HEK293 (cell line): ENCODE measurements around the gene DIPK1C.

Experiments used
- CTCF ChIA-PET: fragments of 350-600 bp; formaldehyde crosslinking; extraction: SDS; loops from one replicate; lab custom pipeline; 2021; ENCODE audit warnings: antibody characterized with exemption; lab: Yijun Ruan, JAX
- POLR2A ChIA-PET: fragments of 300-600 bp; formaldehyde crosslinking; extraction: SDS; loops from one replicate; lab custom pipeline; 2020; ENCODE audit warnings: antibody characterized with exemption, inconsistent platforms; lab: Yijun Ruan, JAX
- H3K27ac ChIP-seq: fragments of 200-500 bp; sonication (Bioruptor generic); 2 replicates; pipeline ENCODE4 v1.5.1; 2014; ENCODE audit warnings: low read depth, low read length, control low read depth, inconsistent platforms; ENCODE audit errors: extremely low read depth
- H3K36me3 ChIP-seq, 2 experiments: fragments of 200-500 bp in 1 of 2; sonication (Bioruptor generic) in 1 of 2; 1 replicate in 1 of 2; 2 replicates in 1 of 2; pipeline ENCODE4 v1.5.1; 2014 to 2017; ENCODE audit warnings: inconsistent platforms in 2 of 2, low read length in 2 of 2; ENCODE audit not compliant: control insufficient read depth in 2 of 2, insufficient read depth in 1 of 2
- H3K4me1 ChIP-seq: fragments of 200-500 bp; sonication (Bioruptor generic); 2 replicates; pipeline ENCODE4 v1.5.1; 2014; ENCODE audit warnings: mild to moderate bottlenecking, low read length, inconsistent platforms; ENCODE audit not compliant: control insufficient read depth, insufficient read depth
- H3K4me3 ChIP-seq: 2 replicates; pipeline ENCODE4 v1.5.1; 2011; ENCODE audit warnings: low read depth, mild to moderate bottlenecking, control low read depth, low read length, moderate library complexity
- H3K9me3 ChIP-seq: fragments of 200-500 bp; sonication (Bioruptor generic); 2 replicates; pipeline ENCODE4 v1.5.1; 2014; ENCODE audit warnings: low read depth, low read length, inconsistent platforms; ENCODE audit not compliant: control insufficient read depth, insufficient read depth
- FEZF1 ChIP-seq: fragments of 450-650 bp; formaldehyde crosslinking; IDR thresholded peaks from 2 replicates; pipeline ENCODE4 v1.5.1; 2016; ENCODE audit warnings: missing biosample characterization, missing genetic modification characterization
- HOXA7 ChIP-seq: sonication (generic); formaldehyde crosslinking; IDR thresholded peaks from 2 replicates; pipeline ENCODE4 v1.8.1; 2022; ENCODE audit warnings: missing genetic modification reagents, borderline replicate concordance
- KLF10 ChIP-seq: fragments of 450-650 bp; IDR thresholded peaks from 2 replicates; pipeline ENCODE4 v1.5.1; 2018; ENCODE audit warnings: missing biosample characterization, mild to moderate bottlenecking, missing genetic modification characterization
- KLF16 ChIP-seq: fragments of 450-650 bp; formaldehyde crosslinking; IDR thresholded peaks from 2 replicates; pipeline ENCODE4 v1.5.1; 2017; ENCODE audit warnings: missing biosample characterization, missing genetic modification characterization
- KLF9 ChIP-seq: fragments of 450-650 bp; formaldehyde crosslinking; IDR thresholded peaks from 2 replicates; pipeline ENCODE4 v1.5.1; 2016; ENCODE audit warnings: missing biosample characterization, missing genetic modification characterization, low read depth
- ZBTB48 ChIP-seq: fragments of 450-650 bp; formaldehyde crosslinking; IDR thresholded peaks from 2 replicates; pipeline ENCODE4 v1.5.1; 2016; ENCODE audit warnings: missing biosample characterization, missing genetic modification characterization
- ZEB2 ChIP-seq: fragments of 450-650 bp; formaldehyde crosslinking; IDR thresholded peaks from 2 replicates; pipeline ENCODE4 v1.5.1; 2016; ENCODE audit warnings: missing biosample characterization, missing genetic modification characterization
- ZNF175 ChIP-seq: fragments of 450-650 bp; formaldehyde crosslinking; IDR thresholded peaks from 2 replicates; pipeline ENCODE4 v1.5.1; 2016; ENCODE audit warnings: missing biosample characterization, missing genetic modification characterization
- ZNF202 ChIP-seq: fragments of 450-650 bp; formaldehyde crosslinking; IDR thresholded peaks from 2 replicates; pipeline ENCODE4 v1.5.1; 2016; ENCODE audit warnings: missing biosample characterization, missing genetic modification characterization, borderline replicate concordance
- ZNF23 ChIP-seq: fragments of 450-650 bp; formaldehyde crosslinking; IDR thresholded peaks from 2 replicates; pipeline ENCODE4 v1.5.1; 2016; ENCODE audit warnings: missing biosample characterization, missing genetic modification characterization, borderline replicate concordance
- ZNF266 ChIP-seq: fragments of 450-650 bp; formaldehyde crosslinking; IDR thresholded peaks from 2 replicates; pipeline ENCODE4 v1.5.1; 2016; ENCODE audit warnings: missing biosample characterization, missing genetic modification characterization, low read depth
- ZNF37A ChIP-seq: fragments of 450-650 bp; IDR thresholded peaks from 2 replicates; pipeline ENCODE4 v1.5.1; 2018; ENCODE audit warnings: missing biosample characterization, missing genetic modification characterization
- ZNF391 ChIP-seq: fragments of 450-650 bp; formaldehyde crosslinking; IDR thresholded peaks from 2 replicates; pipeline ENCODE4 v1.5.1; 2016; ENCODE audit warnings: low read depth, missing biosample characterization, missing genetic modification characterization, borderline replicate concordance
- ZNF571 ChIP-seq: fragments of 450-650 bp; formaldehyde crosslinking; IDR thresholded peaks from 2 replicates; pipeline ENCODE4 v1.5.0; 2017; ENCODE audit warnings: missing biosample characterization, missing genetic modification characterization
- ZNF621 ChIP-seq: fragments of 450-650 bp; formaldehyde crosslinking; IDR thresholded peaks from 2 replicates; pipeline ENCODE4 v1.5.1; 2017; ENCODE audit warnings: missing biosample characterization, missing genetic modification characterization
- ZNF629 ChIP-seq: fragments of 450-650 bp; formaldehyde crosslinking; IDR thresholded peaks from 2 replicates; pipeline ENCODE4 v1.5.1; 2017; ENCODE audit warnings: missing biosample characterization, missing genetic modification characterization
- ZNF654 ChIP-seq: fragments of 450-650 bp; formaldehyde crosslinking; IDR thresholded peaks from 2 replicates; pipeline ENCODE4 v1.5.1; 2016; ENCODE audit warnings: low read depth, missing biosample characterization, missing genetic modification characterization
- ZNF707 ChIP-seq: fragments of 450-650 bp; formaldehyde crosslinking; IDR thresholded peaks from 2 replicates; pipeline ENCODE4 v1.5.1; 2016; ENCODE audit warnings: missing biosample characterization, missing genetic modification characterization
- ZNF777 ChIP-seq: fragments of 450-650 bp; formaldehyde crosslinking; IDR thresholded peaks from 2 replicates; pipeline ENCODE4 v1.5.1; 2017; ENCODE audit warnings: missing biosample characterization, missing genetic modification characterization, borderline replicate concordance
- ZNF843 ChIP-seq: fragments of 450-650 bp; formaldehyde crosslinking; IDR thresholded peaks from 2 replicates; pipeline ENCODE4 v1.5.1; 2016; ENCODE audit warnings: missing biosample characterization, missing genetic modification characterization
- ZXDB ChIP-seq: fragments of 450-650 bp; formaldehyde crosslinking; IDR thresholded peaks from 2 replicates; pipeline ENCODE4 v1.5.1; 2016; ENCODE audit warnings: missing biosample characterization, missing genetic modification characterization
- TF ChIP-seq, protein P1 (sequence below): fragments of 450-650 bp; formaldehyde crosslinking; IDR thresholded peaks from 2 replicates; pipeline ENCODE4 v1.5.1; 2016; ENCODE audit warnings: missing biosample characterization, missing genetic modification characterization
- TF ChIP-seq, protein P2 (sequence below): fragments of 450-650 bp; formaldehyde crosslinking; IDR thresholded peaks from 2 replicates; pipeline ENCODE4 v1.5.1; 2016; ENCODE audit warnings: missing biosample characterization, missing genetic modification characterization
- TF ChIP-seq, protein P3 (sequence below): fragments of 450-650 bp; formaldehyde crosslinking; IDR thresholded peaks from 2 replicates; pipeline ENCODE4 v1.5.1; 2016; ENCODE audit warnings: missing biosample characterization, missing genetic modification characterization
- TF ChIP-seq, protein P4 (sequence below): fragments of 450-650 bp; formaldehyde crosslinking; optimal IDR thresholded peaks from 2 replicates; pipeline ENCODE3; 2016; ENCODE audit warnings: missing biosample characterization, mild to moderate bottlenecking, missing genetic modification characterization

The DIPK1C gene

DNA sequence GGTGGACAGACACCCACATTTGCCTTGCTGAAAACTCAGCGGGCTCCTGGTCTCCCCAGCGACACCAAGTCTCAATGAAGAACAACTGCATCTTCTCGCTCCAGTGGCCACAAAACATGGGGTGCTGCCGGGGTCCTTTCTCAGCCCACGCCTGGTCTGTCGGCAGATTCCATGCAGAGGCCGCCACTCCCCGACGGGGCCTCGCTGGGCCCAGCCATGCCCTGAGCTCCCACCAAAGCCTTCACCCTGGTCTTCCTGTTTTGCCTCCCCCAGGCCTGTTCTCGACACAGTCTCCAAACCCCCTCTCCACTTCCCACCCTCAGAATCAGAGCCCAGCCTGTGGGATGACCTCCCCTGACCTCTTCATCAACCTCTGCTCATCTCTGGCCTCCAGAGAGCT lies 31.2 kb downstream of the DIPK1C start:
- H3K4me1 ChIP-seq: no peaks in the 10 kb centered on the region
- TF ChIP-seq ZNF202 (tag by site-specific recombination): no peak
- TF ChIP-seq, protein P1, sequence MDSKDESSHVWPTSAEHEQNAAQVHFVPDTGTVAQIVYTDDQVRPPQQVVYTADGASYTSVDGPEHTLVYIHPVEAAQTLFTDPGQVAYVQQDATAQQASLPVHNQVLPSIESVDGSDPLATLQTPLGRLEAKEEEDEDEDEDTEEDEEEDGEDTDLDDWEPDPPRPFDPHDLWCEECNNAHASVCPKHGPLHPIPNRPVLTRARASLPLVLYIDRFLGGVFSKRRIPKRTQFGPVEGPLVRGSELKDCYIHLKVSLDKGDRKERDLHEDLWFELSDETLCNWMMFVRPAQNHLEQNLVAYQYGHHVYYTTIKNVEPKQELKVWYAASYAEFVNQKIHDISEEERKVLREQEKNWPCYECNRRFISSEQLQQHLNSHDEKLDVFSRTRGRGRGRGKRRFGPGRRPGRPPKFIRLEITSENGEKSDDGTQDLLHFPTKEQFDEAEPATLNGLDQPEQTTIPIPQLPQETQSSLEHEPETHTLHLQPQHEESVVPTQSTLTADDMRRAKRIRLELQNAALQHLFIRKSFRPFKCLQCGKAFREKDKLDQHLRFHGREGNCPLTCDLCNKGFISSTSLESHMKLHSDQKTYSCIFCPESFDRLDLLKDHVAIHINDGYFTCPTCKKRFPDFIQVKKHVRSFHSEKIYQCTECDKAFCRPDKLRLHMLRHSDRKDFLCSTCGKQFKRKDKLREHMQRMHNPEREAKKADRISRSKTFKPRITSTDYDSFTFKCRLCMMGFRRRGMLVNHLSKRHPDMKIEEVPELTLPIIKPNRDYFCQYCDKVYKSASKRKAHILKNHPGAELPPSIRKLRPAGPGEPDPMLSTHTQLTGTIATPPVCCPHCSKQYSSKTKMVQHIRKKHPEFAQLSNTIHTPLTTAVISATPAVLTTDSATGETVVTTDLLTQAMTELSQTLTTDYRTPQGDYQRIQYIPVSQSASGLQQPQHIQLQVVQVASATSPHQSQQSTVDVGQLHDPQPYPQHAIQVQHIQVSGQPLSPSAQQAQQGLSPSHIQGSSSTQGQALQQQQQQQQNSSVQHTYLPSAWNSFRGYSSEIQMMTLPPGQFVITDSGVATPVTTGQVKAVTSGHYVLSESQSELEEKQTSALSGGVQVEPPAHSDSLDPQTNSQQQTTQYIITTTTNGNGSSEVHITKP: no peak
- no peak for TF ChIP-seq ZNF654 (tag by site-specific recombination)
- TF ChIP-seq FEZF1 (tag by site-specific recombination): no peak
- TF ChIP-seq, all 188 proteins: peak for 0
- CTCF ChIA-PET: no interaction called here
- Histone ChIP-seq H3K27ac (no peak overlapping the region), H3K36me3 (no peaks in the 10 kb centered on the region), H3K4me3 (no peak overlapping the region), H3K9me3 (no peaks in the 10 kb centered on the region; the same call in 1 of the 2 replicates)
- POLR2A ChIA-PET: no interaction called here

DNA sequence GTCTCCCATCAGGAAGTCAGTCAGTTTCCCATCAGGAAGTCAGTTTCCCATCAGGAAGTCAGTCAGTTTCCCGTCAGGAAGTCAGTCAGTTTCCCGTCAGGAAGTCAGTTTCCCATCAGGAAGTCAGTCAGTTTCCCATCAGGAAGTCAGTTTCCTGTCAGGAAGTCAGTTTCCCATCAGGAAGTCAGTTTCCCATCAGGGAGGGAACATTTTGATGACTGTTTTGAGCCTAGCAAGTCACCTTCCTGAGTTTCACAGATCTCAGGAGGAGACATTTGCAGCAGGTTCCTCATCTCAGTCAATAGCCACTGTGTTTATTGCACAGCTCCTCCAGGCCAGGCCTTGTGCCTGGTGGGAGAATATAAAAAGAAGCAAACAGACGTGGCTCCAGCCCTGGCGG lies 31.9 kb downstream of the DIPK1C start:
- Histone ChIP-seq H3K9me3 (no peaks in the 10 kb centered on the region; the same call in 1 of the 2 replicates), H3K36me3 (no peaks in the 10 kb centered on the region), H3K27ac (no peak overlapping the region)
- CTCF ChIA-PET: no interaction called here
- TF ChIP-seq ZBTB48 (tag by site-specific recombination) (no peak), ZNF707 (no peak), ZNF843 (tag by site-specific recombination) (no peak), KLF10 (tag by site-specific recombination) (no peak), KLF16 (tag by site-specific recombination) (no peak), ZXDB (tag by site-specific recombination) (no peak), ZNF391 (tag by site-specific recombination) (no peak), ZNF23 (no peak)
- TF ChIP-seq, protein P2, sequence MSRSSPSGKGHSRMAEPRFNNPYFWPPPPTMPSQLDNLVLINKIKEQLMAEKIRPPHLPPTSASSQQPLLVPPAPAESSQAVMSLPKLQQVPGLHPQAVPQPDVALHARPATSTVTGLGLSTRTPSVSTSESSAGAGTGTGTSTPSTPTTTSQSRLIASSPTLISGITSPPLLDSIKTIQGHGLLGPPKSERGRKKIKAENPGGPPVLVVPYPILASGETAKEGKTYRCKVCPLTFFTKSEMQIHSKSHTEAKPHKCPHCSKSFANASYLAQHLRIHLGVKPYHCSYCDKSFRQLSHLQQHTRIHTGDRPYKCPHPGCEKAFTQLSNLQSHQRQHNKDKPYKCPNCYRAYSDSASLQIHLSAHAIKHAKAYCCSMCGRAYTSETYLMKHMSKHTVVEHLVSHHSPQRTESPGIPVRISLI (tag by site-specific recombination): no peak
- TF ChIP-seq, all 188 proteins: peak for 0
- POLR2A ChIA-PET: no interaction called here
- Histone ChIP-seq H3K4me3 (no peak overlapping the region), H3K4me1 (no peaks in the 10 kb centered on the region)

DNA sequence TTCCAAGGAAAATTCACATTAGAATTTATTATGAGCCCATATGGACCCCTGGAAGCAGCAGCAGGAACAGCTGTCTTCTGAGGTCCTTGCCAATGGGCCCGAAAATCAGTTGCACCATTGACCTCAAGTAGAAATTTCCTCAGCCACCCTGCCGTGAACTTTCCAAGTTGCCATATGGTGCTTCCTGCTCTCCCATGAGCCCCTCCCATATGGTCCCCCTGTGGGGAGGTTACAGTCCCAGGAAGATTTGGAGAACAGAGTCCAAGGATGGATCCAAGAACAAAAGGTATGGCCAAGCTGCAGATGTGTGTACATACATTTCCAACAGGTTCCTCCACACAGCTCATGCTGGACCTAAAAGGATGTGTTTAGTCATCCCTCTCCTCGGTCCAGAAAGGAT lies 34.6 kb downstream of the DIPK1C start:
- Histone ChIP-seq H3K4me1 (no peaks in the 10 kb centered on the region), H3K27ac (no peak overlapping the region), H3K4me3 (no peak overlapping the region), H3K36me3 (no peaks in the 10 kb centered on the region), H3K9me3 (no peaks in the 10 kb centered on the region; the same call in 1 of the 2 replicates)
- CTCF ChIA-PET: interaction anchor here (0.5 to 0.6 kb wide), 2 partner anchors 8 to 304 kb away, joined by 3 to 5 read pairs; no protein-coding TSS in a partner anchor
- TF ChIP-seq KLF9 (tag by site-specific recombination): no peak
- TF ChIP-seq ZNF571 (tag by site-specific recombination): no peak
- TF ChIP-seq ZEB2 (tag by site-specific recombination): no peak
- no peak for TF ChIP-seq ZNF621 (tag by site-specific recombination)
- TF ChIP-seq HOXA7 (CRISPR knock-in tag): no peak
- no peak for TF ChIP-seq ZNF266
- TF ChIP-seq, protein P3, sequence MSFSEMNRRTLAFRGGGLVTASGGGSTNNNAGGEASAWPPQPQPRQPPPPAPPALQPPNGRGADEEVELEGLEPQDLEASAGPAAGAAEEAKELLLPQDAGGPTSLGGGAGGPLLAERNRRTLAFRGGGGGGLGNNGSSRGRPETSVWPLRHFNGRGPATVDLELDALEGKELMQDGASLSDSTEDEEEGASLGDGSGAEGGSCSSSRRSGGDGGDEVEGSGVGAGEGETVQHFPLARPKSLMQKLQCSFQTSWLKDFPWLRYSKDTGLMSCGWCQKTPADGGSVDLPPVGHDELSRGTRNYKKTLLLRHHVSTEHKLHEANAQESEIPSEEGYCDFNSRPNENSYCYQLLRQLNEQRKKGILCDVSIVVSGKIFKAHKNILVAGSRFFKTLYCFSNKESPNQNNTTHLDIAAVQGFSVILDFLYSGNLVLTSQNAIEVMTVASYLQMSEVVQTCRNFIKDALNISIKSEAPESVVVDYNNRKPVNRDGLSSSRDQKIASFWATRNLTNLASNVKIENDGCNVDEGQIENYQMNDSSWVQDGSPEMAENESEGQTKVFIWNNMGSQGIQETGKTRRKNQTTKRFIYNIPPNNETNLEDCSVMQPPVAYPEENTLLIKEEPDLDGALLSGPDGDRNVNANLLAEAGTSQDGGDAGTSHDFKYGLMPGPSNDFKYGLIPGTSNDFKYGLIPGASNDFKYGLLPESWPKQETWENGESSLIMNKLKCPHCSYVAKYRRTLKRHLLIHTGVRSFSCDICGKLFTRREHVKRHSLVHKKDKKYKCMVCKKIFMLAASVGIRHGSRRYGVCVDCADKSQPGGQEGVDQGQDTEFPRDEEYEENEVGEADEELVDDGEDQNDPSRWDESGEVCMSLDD (tag by site-specific recombination): no peak
- TF ChIP-seq, protein P4, sequence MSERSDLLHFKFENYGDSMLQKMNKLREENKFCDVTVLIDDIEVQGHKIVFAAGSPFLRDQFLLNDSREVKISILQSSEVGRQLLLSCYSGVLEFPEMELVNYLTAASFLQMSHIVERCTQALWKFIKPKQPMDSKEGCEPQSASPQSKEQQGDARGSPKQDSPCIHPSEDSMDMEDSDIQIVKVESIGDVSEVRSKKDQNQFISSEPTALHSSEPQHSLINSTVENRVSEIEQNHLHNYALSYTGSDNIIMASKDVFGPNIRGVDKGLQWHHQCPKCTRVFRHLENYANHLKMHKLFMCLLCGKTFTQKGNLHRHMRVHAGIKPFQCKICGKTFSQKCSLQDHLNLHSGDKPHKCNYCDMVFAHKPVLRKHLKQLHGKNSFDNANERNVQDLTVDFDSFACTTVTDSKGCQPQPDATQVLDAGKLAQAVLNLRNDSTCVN (tag by site-specific recombination): no peak
- no peak for TF ChIP-seq ZNF175
- no peak for TF ChIP-seq ZNF37A (tag by site-specific recombination)
- no peak for TF ChIP-seq ZNF777
- TF ChIP-seq ZNF629: no peak
- POLR2A ChIA-PET: no interaction called here
